HG03460 (cell line): Measurements from ENCODE around the gene ZNF428.
"Not testable (repeated sequence)": the region's sequence is repeated elsewhere in the genome, so short reads cannot be mapped to it uniquely, and the experiment has no call there.

Experiments used
- ATAC-seq: cut with Tn5 transposase; IDR thresholded peaks from one replicate; pipeline ENCODE4 v1.9.1; 2021; ENCODE audit not compliant: unreplicated experiment

ZNF428 gene

GRCh38 chr19:43620061-43621001 is 902 bp upstream of the ZNF428 start:
- ATAC-seq = no peak

DNA sequence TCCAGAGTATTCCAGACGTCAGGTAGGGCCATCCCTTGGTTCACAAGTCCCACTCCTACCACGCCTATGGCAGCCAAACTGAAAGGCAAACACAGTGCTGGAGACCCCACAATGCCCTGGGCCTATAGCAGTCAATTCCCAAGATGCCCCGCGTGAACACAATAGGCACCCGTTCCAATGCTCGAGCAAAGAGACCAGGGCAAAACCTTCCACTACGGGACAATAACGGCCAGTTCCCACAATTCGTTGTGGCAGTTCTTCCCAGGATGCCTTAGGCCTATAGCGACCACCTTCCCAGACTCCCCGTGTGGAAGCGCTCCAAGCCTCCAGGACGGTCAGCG is 538 bp downstream of the ZNF428 start:
- peak; percentile 27 for ATAC-seq

GRCh38 chr19:43616954-43617353 is 2.5 kb downstream of the ZNF428 start:
- ATAC-seq = no peak

DNA sequence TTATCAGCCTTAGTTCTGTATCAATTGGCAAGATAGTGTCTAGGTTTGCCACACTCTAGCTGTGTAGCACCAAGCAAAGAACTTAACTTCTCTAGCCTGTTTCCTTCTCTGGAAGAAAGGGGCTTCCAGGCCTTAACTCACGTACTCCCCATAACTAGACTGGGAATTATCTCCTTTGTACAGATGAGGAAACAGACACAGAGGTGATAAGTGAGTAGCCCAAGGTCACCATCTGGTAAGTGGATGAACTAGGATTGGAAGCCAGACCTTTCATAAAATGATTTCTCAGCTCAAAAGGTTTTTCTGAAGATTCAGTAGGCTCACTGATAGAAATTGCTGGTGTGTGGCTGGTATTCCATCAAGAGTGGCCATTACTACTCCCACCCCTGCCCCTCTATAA is 3.1 kb downstream of the ZNF428 start:
- no peak for ATAC-seq

- ATAC-seq = no peak
These were observed 7.1 kb downstream of the ZNF428 start for GRCh38 chr19:43612374-43612773.

DNA sequence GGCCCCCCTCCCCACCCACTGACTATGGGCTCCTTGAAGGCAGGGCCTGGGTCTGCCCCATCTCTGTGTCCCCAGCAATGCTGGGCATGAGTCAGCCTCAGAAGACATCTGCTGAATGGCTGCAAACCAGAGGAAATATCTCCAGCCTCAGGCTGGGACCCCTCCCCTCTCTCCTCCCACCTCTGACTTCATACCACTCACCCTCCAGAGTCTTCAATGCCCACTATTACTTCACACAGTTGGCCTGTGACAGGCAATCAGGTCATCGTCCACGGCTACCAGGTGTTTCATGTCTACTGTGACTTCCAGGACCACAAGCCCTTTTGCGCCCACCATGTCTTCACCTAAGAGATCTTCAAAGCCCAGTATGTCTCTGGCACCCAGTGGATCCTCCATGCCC is 7.6 kb downstream of the ZNF428 start, which contains the start of gene SRRM5:
Gene SRRM5, plus strand, starts transcription at position 301 of the 400 bp plus-strand sequence. Its CDS starts 34 bp downstream, at position 335.
- no peak for ATAC-seq

DNA sequence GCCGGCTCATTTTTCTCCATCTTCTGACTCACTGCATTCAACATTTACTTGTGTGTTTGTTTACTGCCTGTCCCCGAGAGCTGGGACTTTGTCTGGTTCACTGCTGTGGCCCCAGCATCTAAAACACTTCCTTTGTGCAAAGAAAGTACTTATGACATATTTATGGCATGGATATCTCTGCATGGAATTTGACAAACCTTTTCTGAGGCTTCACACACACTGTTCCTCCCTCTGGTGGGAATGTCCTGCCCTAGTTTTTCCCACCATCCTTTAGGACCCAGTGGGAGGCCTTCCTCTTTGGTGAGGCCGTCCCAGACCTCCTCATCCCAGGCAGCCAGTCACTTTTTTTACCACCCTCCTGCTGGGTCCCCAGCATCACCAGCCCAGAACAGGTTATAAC is 8.9 kb downstream of the ZNF428 start:
- no peak for ATAC-seq

DNA sequence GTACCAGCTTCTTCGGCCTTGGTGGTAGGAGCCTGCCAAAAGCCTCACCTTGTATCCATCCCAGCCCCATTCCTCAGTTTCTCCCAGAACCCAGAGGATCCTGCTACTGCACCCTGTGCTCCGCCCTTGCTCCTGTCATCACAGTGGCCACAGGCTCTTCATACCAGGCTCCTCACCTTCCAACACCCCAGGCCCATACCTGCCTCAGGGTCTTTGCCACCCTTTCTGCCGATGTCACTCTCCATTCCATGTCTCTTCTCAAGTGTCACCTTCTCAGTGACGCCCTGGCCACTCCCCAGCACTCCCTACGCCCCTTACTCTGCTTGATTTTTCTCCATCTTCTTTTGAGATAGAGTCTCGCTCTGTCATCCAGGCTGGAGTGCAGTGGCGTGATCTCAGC is 9.6 kb downstream of the ZNF428 start:
- ATAC-seq = no peak

- no peak for ATAC-seq
These were observed 11.9 kb downstream of the ZNF428 start for GRCh38 chr19:43607238-43608205.

DNA sequence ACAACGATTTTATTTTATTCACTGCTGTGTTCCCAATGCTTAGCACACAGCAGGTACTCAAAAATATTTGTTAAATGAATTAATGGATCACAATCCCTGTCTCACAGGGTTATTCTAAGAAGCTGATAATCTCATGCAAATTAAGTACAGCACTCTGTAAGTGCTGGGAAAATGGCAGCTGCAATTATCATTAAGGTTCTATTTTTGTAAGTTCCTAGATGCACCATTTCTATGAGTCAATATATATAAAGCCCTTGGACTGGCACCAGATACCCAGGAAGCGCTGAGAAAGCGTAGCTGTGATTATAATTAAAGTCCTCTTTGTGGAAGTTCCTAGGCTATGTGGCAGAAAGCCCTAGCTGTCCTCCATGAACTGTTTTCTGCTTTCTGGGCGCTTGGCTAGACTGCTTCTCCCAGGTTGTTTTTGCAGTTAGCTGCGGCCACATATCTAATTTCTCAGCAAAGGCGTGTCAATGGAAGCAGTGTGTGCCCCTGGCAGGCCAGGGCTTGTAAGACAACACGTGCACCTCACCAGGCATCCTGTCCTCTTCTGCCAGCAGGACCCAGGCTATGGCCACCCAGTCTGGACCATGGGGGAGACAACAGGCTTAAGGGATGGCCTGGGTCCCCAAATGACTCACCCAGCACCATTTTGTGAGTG is 12.7 kb downstream of the ZNF428 start:
- no peak for ATAC-seq

DNA sequence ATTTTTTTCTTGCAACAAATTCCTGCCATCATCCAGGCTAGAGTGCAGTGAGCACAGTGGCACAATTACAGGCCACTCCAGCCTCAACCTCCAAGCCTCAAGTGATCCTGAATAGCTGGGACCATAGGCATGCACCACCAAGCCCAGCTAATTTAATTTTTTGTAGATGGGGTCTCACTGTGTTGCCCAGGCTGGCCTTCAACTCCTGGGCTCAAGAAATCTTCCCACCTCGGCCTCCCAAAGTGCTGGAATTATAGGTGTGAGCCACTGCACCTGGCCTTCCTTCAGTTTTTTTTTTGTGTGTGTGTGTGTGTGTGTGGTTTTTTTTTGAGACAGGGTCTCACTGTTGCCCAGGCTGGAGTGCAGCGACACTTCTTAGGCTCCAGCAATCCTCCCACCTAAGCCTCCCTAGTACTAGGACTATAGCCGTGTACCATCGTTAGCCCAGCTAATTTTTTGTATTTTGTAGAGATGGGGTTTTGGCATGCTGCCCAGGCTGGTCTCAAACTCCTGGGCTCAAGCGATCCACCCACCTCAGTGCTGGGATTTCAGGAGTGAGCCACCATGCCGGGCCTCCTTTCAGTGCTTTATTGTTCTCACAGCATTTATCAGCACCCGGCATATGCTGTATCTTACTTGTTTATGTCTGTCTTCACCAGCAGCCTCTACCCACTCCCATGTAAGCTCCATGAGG is 13.4 kb downstream of the ZNF428 start:
- ATAC-seq = no peak

- ATAC-seq = not testable (repeated sequence)
These were observed 19.1 kb downstream of the ZNF428 start for GRCh38 chr19:43600326-43600725.

- ATAC-seq = no peak
These were observed 19.7 kb downstream of the ZNF428 start for GRCh38 chr19:43599635-43600295.

DNA sequence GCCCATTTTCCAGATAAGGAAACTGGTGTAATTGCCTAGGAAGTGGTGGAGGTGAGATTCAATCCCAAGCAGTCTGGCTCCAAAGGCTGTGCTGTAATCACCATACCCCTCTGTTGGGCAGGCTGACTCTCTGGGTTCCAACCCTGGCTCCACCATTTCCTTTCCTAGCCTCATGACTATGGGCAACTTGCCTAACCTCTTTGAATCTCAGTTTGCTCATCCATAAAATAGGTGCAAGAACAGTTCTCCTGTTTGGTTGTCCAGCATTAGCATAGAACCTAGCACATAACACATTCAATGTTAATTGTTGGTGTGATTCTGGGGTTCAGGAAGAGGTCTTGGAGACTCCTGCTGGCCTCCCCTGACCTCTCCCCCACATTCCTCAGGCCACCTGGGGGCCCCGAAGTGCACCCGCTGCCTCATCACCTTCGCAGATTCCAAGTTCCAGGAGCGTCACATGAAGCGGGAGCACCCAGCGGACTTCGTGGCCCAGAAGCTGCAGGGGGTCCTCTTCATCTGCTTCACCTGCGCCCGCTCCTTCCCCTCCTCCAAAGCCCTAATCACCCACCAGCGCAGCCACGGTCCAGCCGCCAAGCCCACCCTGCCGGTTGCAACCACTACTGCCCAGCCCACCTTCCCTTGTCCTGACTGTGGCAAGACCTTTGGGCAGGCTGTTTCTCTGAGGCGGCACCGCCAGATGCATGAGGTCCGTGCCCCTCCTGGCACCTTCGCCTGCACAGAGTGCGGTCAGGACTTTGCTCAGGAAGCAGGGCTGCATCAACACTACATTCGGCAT is 20.8 kb downstream of the ZNF428 start:
- ATAC-seq = no peak

DNA sequence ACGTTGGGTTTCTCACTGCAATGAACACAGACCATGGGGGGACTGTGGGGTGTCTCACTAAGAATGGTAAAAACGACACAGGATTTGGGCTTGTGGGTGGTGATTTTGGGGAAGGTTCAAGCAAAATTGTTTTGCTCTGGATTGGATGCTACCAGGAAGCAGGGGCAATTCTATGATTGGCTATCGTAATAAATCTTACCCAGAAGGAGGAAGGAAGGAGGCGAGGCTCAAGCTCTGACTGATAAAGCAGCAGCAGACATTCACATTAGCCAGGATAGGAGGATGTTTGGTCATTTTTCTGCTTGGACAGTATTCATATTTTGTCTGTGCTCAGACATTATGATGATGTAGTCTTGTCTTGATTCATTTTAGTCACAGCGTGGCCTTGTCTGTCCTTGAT is 21.6 kb downstream of the ZNF428 start:
- ATAC-seq = no peak

DNA sequence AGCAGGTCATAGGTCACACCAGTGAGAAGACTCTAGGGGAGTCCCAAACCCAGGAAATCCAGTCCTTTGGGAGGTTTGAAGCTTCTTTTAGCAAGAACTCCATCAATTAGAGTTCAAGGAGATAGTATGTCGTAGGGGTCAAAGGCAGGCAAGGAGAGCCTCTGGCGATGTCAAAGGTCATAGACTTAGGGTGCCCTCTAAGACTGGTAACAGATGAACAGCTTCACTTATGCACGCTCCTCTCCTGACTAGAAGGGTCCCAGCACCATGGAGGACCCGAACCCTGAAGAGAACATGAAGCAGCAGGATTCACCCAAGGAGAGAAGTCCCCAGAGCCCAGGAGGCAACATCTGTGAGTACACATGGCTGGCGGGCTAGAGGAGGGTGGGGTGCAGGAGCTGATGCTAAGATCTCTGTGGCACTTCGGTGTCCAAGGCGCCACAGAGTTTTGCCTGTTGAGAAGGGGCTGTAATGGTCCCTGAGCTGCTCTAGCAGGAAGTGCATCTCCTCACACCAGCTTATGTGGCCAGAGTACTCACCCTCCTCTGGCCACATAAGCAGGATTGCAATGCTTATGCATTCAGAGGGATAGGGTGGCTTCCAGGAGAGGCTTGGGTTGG is 22.5 kb downstream of the ZNF428 start:
- no peak for ATAC-seq

DNA sequence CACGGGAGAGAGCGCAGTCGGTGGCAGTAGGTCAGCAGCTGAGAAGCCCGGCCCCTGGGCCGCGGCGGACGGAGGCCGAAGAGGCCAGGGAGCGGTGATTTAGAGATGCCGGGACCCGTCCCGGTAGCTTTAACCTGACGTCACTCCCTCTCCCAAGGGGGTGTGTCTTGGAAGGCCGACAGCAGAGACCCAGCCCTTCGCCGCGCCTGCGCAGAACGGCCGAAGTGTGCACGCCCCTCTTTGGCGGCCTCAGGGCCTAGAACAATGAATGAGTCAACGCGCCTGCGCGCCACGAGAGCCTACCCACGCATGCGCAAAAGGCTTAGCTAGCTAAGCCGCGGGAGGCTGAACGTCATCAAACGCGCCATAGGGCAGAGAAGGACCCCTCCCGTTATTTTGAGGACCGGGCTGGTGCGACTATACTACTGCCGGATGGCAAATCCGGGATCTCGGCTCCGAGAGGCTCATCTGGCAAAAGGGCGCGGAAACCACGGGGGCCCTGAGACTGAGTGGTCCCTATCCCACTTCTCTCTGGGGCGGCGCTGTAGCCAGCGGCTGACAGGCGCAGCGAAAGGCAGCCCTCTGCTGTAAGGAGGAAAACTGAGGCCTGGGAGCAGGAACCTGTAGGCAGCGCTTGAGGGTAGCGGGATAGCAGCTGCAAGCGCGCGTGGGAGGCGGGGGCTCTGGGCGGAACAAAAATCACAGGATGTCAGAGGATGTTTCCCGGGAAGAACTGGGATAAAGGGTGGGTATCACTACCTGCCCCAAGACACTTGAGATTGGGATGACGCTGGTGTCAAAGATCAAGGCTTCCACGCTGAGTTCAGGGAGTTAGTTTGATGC is 23.2 kb downstream of the ZNF428 start, which contains the start of the genes IRGQ and ZNF576:
Gene IRGQ, minus strand, starts transcription at position 136 of the 843 bp plus-strand sequence. CDS start 796 bp downstream, outside the sequence.
Gene ZNF576, plus strand, starts transcription at position 597 of the 843 bp plus-strand sequence. CDS start 514 bp downstream, outside the sequence.
- peak; percentile 63 for ATAC-seq

GRCh38 chr19:43595605-43595998 is 23.8 kb downstream of the ZNF428 start:
- peak; percentile 10 for ATAC-seq
